Measurements from ENCODE around the gene CCDC102B.
"Not testable (repeated sequence)": the region's sequence is repeated elsewhere in the genome, so short reads cannot be mapped to it uniquely, and the experiment has no call there.

The CCDC102B gene

DNA sequence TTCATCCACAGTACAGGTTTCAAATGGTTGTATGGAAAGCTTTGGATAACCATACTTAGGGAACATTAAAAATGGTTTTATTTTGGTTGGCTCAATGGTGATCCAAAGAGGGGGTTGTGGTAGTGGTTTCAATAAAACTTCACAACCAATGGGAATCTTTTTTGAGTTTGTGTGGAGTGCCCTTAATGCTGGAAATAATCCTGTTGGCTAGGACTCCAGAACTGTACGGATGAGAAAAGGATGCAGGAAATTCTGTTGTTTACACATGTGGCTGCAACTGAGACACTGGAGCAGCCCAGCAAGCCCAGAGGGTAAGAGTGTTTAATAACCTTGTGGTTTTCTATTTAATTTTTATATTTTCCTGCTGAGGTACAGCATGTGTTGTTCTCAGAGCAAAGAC lies at the start of gene CCDC102B:
TSS of gene CCDC102B (plus strand) at position 210 of the 400 bp plus-strand sequence. CDS start 38,684 bp downstream, outside the sequence.
- no peak for FAIRE-seq

DNA sequence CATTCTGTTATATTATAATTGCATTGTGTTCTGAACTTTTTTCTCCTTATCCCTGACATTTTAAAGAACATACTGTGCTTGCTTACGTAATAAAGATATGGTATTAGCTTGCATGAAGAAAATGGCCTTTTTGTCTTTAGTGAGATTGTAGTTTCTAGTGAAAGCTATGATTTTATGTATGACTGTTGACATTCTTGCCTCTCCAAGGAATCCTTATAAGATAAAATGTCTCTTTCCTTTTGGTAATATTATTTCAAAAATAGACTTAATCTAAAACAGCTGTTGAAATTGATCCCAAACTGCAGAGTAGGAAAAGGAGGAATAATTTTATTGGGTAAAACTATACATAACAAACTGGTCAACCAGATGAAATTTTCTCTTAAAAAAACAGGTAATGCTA lies 40.8 kb upstream of the CCDC102B start:
- no peak for FAIRE-seq

DNA sequence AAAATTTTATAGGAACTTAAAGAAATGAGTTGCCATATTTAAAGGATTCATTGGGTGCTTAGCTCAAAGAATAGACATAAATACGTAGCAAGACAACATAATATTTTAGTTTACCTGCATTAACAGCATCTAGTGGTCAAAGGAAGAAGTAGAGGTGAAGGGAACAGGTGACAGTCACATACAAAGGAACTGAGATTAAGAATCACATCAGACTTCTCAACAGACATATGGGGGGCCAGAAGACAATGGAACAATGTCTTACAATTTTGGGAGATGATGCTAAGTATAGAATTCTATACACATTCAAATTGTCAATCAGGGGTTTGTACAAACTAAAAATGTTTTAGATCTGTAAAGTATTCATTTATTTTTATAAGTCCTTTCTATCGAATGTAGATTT lies 38.6 kb upstream of the CCDC102B start:
- no peak for FAIRE-seq

DNA sequence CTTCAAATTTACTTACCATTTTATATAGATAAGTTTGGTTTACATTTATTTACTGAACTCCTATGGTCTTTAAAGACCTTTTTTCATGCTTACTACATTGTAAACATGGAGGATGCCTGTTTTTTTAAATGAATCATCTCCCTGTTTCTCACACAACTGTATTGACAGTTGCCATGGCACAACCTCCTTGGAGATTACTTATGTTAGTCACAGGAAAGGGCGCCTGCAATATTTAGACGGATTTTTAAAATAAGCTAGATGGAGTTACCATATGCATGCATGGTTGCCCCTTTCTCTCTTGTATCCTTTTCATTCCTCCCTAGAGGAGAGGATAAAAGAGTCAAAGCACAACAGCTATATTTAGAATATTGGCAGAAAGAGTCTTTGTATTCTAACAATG lies 34.8 kb upstream of the CCDC102B start:
- no peak for FAIRE-seq

DNA sequence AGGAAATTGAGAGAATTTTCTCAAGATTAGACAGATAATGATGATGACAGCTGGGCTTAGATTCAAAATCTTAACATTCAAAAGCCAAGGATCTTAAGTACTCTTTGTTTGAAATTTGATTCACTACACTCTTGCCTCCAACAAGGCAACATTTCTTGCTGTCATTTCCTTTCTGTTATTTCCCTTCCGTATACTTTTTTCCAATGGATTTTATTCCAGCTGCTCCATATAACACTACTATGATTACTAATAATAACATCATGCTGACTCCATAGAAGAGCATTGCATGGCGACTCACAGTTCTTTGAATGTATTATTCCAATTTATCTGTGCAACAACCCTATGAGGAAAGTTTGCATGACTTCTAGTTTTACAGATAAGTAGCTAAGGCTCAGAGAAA lies 33.9 kb upstream of the CCDC102B start:
- FAIRE-seq: no peak

DNA sequence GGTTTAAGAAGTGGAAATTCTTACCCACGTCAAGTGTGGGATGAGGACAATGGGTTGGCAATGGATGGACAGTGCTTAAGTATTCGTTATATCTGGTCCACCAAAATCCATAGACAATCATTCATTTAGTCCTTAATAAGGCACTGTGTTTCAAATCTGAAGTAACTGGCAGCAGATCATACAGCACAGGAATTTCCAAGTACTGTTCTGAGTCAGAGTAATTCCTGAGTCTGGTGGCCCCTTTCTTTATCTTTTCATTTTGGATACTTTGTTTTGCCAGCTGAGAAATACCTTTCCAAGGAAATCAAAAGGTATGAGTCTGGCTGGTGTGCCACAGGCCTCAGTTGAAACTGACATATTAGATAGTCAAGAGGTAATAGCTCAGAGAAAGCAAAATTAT lies 31.4 kb upstream of the CCDC102B start:
- FAIRE-seq: no peak

DNA sequence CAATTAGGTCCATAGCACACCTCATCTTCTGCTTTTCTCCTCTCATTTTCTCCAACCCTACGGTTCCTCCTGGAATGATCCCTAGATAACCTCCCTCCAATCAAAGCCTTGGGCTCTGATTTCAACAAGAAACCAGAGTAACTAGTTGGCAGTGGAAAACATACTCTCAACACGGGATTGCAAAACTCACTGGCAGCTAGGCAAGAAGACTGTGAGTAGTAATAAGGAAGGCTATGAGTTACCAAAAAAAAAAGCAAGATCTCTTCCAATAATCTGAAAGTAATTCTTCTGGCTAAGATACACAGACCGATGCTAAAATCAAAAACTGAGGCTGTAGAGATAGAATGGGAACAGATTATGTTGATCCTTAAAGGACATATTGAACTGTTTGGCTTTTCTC lies 28.4 kb upstream of the CCDC102B start:
- FAIRE-seq: no peak

DNA sequence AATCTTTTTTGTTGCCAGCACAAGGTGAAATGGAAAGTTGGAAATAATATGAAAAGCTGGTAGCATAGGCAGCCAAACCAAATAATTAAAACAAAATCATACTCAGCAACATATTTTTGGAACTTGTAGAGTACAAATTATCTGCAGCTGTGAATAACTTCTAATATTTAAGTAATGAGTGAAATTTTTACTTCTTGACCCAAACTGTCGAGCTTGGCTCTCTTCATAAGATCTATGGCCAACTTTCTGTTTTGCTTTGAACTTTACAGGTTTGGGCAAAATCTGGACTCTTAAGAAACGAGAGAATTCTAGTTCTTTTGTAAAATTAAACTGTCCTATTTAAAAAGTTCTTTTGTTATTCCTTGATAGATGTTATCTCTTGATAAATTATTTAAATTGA lies 25.6 kb upstream of the CCDC102B start:
- FAIRE-seq: no peak

DNA sequence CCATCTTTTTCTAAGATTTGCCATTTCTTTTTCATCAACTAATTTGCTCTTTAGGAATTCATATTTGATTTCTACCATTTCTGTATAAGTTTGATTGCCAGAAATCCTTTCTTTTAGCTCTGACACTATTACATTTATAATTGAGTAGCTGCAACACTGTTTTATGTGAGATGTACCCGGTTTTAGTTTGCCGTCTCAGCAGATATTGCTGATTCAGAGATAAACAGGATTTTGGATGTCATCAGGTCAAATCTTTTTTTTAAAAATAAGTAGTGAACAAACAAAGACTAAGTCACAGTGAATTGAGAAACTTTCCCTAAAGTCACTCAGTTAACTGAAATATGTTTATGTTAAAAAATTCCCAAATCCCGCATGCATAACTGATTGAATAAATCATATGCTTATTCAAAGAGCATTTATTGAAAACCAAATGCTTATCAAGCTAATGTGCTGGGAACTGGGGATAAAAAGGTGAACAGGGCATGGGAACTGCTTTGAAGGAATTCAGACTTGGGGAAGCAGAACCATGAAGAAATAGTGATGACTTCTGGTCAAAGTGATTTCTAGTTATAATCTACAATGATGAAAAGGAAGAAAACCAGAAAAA lies 19.5 kb upstream of the CCDC102B start:
- no peak for FAIRE-seq

DNA sequence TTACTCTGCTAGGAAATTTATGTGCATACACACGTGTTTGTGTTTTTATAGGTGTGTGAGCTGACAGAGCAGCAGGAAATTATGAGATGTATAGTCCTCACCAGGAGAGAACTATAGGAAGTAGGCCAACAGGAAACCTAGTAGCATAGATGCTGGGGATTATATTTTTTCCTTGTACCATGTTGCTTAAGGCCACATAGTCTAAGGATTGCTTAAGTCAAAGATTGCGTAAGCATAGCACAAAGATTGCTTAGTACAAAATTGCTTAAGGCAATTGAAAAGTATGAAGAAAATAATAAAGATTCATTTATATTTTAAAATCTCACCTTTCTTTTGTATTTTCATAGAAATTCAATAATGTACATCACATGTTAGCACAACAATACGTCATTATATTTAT lies 18.7 kb upstream of the CCDC102B start:
- no peak for FAIRE-seq

DNA sequence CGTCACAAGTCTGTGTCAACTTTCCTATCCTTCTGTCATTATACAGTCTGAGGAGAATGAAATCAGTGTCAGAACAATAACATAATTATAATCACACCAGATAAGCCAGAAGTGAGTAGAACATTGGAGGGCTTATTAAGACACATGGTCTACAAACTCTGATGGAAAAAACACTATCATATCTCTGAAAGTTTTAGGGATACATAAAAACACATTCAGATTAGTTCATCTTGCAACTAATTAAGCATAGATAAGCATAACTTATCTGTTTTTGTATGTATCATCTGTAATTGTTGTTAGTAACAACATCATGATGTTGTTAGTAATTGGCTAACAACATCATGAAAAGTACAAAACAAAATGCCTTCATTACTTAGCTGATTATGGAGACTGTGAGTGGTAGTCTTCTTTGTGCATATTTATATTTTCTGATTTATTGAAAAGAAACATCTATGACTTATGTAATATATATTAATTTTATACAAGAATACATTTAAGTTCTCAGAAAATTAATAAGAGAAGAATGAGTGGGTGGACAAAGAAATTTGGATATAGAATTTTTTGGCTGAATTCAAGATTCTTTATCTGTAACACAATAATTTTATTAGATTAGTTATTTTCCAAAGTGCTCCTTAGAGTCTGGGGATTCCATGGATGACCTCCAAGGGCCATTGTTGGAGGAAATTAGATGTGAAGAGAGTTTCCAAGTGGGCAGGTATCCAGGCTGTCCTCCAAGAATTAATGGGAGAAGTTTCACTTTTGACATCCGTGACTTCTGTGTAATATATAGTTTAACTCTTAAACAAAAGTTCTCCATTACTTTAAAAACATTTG lies 16.9 kb upstream of the CCDC102B start:
- no peak for FAIRE-seq

DNA sequence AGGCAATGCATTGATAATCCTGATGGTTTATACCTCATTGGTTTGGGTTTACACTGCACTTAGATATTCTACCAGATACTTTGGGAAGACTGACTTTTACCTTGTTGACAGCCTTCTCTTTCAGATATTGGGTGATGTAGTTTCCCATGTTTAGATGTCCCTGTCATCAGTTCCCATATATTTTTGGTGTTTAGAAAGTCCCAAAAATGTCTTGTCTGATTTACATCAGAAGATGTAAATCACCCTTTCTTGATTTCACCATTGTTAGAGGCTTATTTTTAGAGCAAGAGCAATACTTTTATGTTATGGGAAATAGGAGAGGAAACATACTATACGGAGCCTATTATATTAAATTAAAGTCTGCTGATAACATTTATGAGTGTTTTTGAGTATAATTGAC lies 14.4 kb upstream of the CCDC102B start:
- FAIRE-seq: no peak

DNA sequence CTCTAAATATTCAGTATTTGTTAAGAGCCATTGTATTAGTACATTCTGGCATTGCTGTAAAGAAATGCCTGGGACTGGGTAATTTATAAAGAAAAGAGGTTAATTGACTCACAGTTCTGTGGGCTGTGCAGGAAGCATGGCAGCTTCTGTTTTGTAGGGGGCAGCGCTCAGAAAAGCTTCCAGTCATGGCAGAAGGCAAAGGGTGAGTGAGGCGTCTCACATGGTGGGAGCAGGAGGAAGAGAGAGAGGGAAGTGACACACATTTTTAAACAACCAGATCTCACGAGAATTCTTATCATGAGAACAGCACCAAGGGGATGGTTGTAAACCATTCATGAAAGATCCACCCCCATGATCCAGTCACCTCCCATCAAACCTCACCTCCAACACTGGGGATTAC lies 13.8 kb upstream of the CCDC102B start:
- FAIRE-seq: no peak

DNA sequence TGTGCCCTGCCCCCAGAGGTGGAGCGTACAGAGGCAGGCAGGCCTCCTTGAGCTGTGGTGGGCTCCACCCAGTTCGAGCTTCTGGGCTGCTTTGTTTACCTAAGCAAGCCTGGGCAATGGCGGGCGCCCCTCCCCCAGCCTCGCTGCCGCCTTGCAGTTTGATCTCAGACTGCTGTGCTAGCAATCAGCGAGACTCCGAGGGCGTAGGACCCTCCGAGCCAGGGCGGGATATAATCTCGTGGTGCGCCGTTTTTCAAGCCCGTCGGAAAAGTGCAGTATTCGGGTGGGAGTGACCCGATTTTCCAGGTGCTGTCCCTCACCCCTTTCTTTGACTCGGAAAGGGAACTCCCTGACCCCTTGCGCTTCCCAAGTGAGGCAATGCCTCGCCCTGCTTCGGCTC lies 7.6 kb upstream of the CCDC102B start:
- not testable (repeated sequence) for FAIRE-seq

DNA sequence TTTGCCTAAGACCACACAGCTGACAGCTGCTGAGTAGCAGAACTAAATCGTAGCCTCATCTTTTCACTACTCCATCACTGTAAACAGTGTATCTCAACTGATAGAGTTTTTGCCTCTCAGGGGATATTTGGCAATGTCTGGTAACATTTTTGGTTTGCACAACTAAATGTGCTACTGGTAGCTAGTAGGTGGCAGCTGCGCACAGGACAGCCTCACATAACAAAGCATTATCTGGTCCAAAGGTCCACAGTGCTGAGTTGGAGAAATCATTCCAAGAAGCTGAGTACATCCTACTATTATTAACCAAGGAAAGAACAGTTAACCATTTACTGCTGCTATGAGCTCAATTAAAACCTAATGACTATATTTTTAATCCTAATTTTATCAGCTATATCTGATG lies 6.1 kb upstream of the CCDC102B start:
- FAIRE-seq: no peak

DNA sequence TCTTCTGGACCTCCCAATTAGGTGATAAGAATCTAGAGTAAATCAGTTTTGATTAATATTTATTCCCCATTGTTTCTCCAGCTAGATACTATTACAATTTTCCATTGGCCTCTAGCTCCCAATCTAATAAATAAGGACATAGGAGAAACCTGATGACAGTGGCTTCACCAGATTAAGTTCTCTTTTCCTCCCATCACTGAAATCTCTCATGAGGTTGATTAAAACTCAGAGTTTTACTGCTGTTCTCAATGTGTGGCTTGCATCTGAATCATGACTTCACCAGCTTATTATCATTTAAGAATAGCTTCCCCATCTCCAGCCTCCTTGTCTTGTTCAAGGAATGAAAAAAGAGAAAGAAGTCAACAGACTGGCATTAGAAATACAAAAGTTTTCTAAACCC lies 3.9 kb upstream of the CCDC102B start:
- FAIRE-seq: no peak

DNA sequence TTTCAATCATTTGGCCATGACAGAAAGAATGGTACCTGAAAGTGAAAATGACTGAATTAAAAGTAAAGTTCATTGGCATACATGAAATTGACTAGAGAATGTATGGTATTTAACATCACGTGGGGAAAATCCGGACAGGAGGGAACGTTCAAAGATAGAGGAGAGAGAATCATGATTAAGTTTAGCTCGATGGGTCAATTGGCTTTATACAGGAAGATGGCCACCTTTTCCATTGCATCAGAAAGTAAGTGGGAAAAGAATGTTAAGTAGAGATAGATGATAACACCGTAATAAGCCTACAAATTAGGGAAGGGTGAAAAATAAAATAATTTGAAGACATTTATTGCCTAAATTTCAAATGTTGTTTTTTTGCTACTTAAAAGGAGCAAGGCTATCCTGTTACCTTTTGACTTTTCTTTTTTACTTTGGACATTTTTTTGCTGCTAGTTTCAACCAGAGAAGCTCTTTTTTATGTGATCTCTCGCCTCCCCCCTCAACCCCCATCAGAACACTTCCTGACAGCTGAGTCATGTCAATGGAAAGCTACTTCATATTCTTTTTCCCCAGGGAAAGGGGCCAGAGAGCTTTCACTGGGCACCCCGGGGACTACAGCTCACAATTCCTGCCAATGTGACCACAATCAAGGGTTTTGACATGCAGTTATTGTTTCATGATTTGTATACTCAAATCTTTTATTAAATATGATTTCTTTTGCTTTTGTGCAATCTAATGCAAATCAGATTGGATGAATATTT lies 767 bp upstream of the CCDC102B start:
- FAIRE-seq: no peak

DNA sequence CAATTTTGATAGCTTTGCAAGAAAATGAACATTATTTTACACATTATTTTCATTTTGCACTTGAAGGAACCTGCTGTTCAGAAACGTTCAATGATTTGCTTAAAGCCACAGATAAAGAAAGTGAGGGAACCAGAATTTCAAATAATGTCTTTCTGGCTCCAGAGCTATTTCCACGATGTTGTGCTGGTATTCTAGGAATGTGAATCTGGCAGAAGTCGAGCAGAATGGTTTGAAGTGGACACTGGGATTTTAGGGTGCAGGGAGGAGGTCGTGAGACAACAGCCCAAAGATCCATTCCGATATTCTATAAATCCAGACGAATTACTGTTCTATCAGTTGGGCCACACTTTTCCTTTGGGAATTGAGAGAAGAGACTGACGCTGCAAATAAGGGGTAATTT lies 2.2 kb downstream of the CCDC102B start:
- FAIRE-seq: no peak

DNA sequence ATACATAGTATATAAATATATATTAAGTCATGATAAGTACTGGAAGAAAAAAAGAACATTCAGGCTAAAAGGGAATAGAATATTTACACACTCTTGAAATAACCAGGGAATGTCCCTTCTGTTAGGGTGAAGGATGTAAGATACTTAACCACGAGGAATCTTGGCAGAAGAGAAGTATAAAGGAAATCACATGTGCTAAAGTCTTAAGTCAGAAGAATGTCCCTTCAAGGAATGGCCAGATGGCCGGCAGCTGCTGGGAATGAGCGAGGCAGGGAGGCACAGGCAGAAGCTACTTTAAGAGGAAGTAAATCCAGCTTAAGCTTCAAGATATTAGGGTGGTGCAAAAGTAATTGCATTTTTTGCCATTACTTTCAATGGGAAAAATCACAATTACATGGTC lies 5.5 kb downstream of the CCDC102B start:
- no peak for FAIRE-seq

DNA sequence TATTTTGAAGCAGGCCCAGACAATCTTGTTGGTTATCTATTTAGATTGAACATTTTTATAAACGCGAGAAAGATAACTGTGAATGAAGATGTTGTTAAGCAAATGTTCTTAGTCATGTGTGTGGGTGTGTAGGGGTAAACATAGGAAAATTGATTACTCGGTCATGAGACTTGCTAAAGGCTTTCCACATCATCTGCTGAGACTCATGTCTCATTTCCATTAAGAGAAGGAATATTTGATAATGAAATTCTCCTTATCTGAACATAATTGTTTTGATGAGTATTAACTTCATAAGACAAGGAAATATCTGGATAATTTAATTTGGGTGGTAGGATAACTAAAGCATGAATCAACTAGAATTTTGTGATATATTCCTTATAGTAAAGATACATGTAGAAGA lies 19.7 kb downstream of the CCDC102B start:
- FAIRE-seq: no peak

DNA sequence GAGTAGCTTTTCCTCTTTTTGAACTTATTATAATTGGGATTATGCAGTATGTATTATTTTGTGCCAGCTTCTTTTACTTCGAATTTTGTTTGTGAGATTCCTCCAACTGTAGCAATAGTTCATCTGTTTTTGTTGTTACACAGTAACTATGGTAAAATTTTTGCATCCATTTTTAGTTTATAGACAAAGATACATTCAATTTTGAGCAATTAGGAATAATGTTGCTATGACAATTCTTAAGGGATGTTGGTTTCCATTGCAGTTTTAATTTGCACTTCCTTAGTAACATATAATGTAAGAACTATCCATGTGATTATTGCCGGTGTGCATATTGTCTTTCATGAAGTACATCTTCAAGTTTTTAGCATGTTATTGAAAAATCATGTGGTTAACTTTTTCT lies 20.7 kb downstream of the CCDC102B start:
- FAIRE-seq: no peak

DNA sequence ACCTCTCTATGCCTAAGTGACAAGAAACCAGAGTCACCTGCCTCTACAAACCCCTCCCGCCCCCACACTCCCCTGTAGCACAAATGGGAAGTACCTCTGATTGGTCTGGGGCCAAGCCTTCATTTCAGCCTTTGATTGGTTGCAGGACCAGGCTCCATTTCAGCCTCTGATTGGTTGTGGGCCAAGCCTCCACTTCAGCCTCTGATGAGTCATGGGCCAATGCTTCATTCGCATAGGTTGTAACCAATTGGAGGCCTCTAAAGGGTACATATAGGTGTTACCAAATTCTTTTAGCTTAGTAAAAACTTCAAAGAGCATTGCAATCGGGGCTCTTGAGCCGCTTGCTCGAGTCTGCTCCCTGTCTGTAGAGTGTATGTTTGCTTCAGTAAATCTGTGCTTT lies 25.0 kb downstream of the CCDC102B start:
- FAIRE-seq: no peak

DNA sequence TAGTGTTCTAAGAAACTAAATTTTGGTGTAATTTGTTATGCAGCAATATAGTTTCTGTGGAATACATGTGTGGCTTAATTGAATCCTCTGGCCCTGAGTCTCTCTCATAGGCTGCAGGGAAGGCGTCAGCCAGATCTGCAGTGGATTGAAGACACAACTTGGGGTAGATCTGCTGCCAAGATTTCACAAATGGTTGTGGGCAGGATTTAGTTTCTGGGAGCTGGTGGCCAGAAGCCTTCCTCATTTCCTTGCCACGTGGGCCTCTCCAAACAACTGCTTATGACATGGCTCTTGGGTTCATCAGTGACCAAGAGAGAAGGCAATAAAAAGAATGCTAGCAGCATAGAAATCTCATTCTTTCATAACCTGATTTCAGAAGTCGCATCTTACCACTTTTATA lies 28.2 kb downstream of the CCDC102B start:
- no peak for FAIRE-seq
